H1 (cell line): ENCODE results near the gene OIP5. TPM values are rescaled to one million over a fixed set of nuclear protein-coding genes. Genes with fewer than 3 reads are reported as not detected.
"Not testable (repeated sequence)": the region's sequence is repeated elsewhere in the genome, so short reads cannot be mapped to it uniquely, and the experiment has no call there.

Experiments
- CTCF ChIA-PET: fragments of 300-600 bp; sonication (Branson Sonifier 250); formaldehyde crosslinking; loops from one replicate; lab custom pipeline; 2021; ENCODE audit not compliant: partially characterized antibody; lab: Charles Lee
- POLR2A ChIA-PET: fragments of 300-600 bp; sonication (Branson Sonifier 250); formaldehyde crosslinking; loops from one replicate; lab custom pipeline; 2021; ENCODE audit warnings: inconsistent platforms; ENCODE audit not compliant: partially characterized antibody; lab: Charles Lee
- DNase-seq, 2 experiments: peaks; one replicate each; pipeline versions ENCODE4 v3.0.0 to v3.0.0-alpha.2; 2010 to 2022; ENCODE audit warnings: low spot score in 2 of 2, low read depth in 1 of 2, mixed read lengths in 1 of 2
- FAIRE-seq: peaks from 2 replicates; lab custom pipeline; 2011; peaks lifted over from hg19 to GRCh38; lab: Jason Lieb, UNC
- H2AFZ ChIP-seq: 2 replicates; pipeline ENCODE4 v1.8.1; 2012; ENCODE audit warnings: low read length, inconsistent platforms
- H2AK5ac ChIP-seq: 2 replicates; pipeline ENCODE4 v1.6.1; 2013; ENCODE audit warnings: low read depth, low read length
- H2BK120ac ChIP-seq: replicated peaks from 2 replicates; pipeline ENCODE3; 2013; ENCODE audit warnings: low read depth, low read length, inconsistent platforms
- H2BK12ac ChIP-seq: 2 replicates; pipeline ENCODE4 v1.6.1; 2013; ENCODE audit warnings: low read depth, low read length
- H2BK15ac ChIP-seq: 2 replicates; pipeline ENCODE4 v1.6.1; 2013; ENCODE audit warnings: low read length
- H2BK20ac ChIP-seq: 2 replicates; pipeline ENCODE4 v1.6.1; 2013; ENCODE audit warnings: low read length
- H2BK5ac ChIP-seq: 2 replicates; pipeline ENCODE4 v1.6.1; 2013; ENCODE audit warnings: low read depth, low read length
- H3K14ac ChIP-seq: 2 replicates; pipeline ENCODE4 v1.6.1; 2013; ENCODE audit warnings: inconsistent platforms; ENCODE audit not compliant: insufficient read length
- H3K18ac ChIP-seq: 2 replicates; pipeline ENCODE4 v1.6.1; 2013; ENCODE audit warnings: low read length; ENCODE audit errors: extremely low read depth
- H3K23ac ChIP-seq: 2 replicates; pipeline ENCODE4 v1.6.1; 2013; ENCODE audit warnings: inconsistent platforms; ENCODE audit not compliant: insufficient read length
- H3K23me2 ChIP-seq: 2 replicates; pipeline ENCODE4 v1.6.1; 2013; ENCODE audit warnings: low read depth, low read length
- H3K27ac ChIP-seq: 2 replicates; pipeline ENCODE4 v1.6.1; 2011; ENCODE audit warnings: low read depth, low read length, inconsistent platforms
- H3K27me3 ChIP-seq, 4 experiments: replicated peaks in 1 of 4; 1 replicate in 1 of 4; 2 replicates in 3 of 4; pipeline versions ENCODE4 v1.6.1 to v1.8.1; 2011 to 2013; ENCODE audit warnings: low read length in 3 of 4, mild to moderate bottlenecking in 3 of 4, inconsistent platforms in 2 of 4, mixed read lengths in 2 of 4, moderate library complexity in 1 of 4; ENCODE audit not compliant: control insufficient read depth in 3 of 4, insufficient read depth in 3 of 4; ENCODE audit errors: extremely low read depth in 1 of 4
- H3K36me3 ChIP-seq, 4 experiments: 2 replicates each; pipeline versions ENCODE4 v1.6.1 to v1.8.1; 2011 to 2013; ENCODE audit warnings: mild to moderate bottlenecking in 4 of 4, low read length in 3 of 4, moderate library complexity in 2 of 4, control low read depth in 1 of 4, inconsistent platforms in 1 of 4; ENCODE audit not compliant: insufficient read depth in 4 of 4, control insufficient read depth in 2 of 4
- H3K4ac ChIP-seq: replicated peaks from 2 replicates; pipeline ENCODE3; 2013; ENCODE audit warnings: low read length, low read depth, mixed read lengths, inconsistent platforms; ENCODE audit not compliant: insufficient read length
- H3K4me1 ChIP-seq, 4 experiments: replicated peaks in 1 of 4; 1 replicate in 1 of 4; 2 replicates in 3 of 4; pipeline versions ENCODE4 v1.6.1 to v1.8.1; 2011 to 2013; ENCODE audit warnings: low read length in 3 of 4, inconsistent platforms in 2 of 4, mixed read lengths in 1 of 4; ENCODE audit not compliant: insufficient read depth in 4 of 4, control insufficient read depth in 3 of 4
- H3K4me2 ChIP-seq, 2 experiments: 2 replicates each; pipeline versions ENCODE4 v1.6.1 to v1.8.1; 2011 to 2013; ENCODE audit warnings: low read depth in 2 of 2, low read length in 2 of 2, control low read depth in 1 of 2, inconsistent platforms in 1 of 2, mild to moderate bottlenecking in 1 of 2; ENCODE audit not compliant: insufficient read depth in 1 of 2
- H3K4me3 ChIP-seq, 4 experiments: fragments of 200-600, 300-600 bp in 1 of 4; sonication (generic), shearing (Covaris generic), sonication (Bioruptor Twin) in 1 of 4; 2 replicates each; pipeline versions ENCODE4 v1.5.1 to v1.8.1; 2011 to 2016; ENCODE audit warnings: low read length in 4 of 4, low read depth in 3 of 4, control low read depth in 2 of 4, inconsistent platforms in 2 of 4, mild to moderate bottlenecking in 2 of 4, mixed read lengths in 1 of 4, moderate library complexity in 1 of 4; ENCODE audit not compliant: insufficient read depth in 2 of 4; ENCODE audit errors: extremely low read depth in 1 of 4
- H3K56ac ChIP-seq: replicated peaks from 2 replicates; pipeline ENCODE3; 2013; ENCODE audit warnings: low read depth, mild to moderate bottlenecking, mixed read lengths, low read length, inconsistent platforms; ENCODE audit not compliant: insufficient read length
- H3K79me1 ChIP-seq: 2 replicates; pipeline ENCODE4 v1.6.1; 2013; ENCODE audit warnings: low read depth, low read length, control low read depth
- H3K79me2 ChIP-seq, 2 experiments: 2 replicates each; pipeline versions ENCODE4 v1.6.1 to v1.8.1; 2012 to 2013; ENCODE audit warnings: low read length in 2 of 2, mild to moderate bottlenecking in 2 of 2, inconsistent platforms in 1 of 2; ENCODE audit not compliant: insufficient read depth in 2 of 2, control insufficient read depth in 1 of 2
- H3K9ac ChIP-seq, 4 experiments: replicated peaks in 1 of 4; 1 replicate in 1 of 4; 2 replicates in 3 of 4; pipeline versions ENCODE4 v1.6.1 to v1.8.1; 2011 to 2013; ENCODE audit warnings: low read depth in 3 of 4, low read length in 3 of 4, control low read depth in 2 of 4, mild to moderate bottlenecking in 2 of 4, moderate library complexity in 2 of 4, inconsistent platforms in 1 of 4; ENCODE audit errors: extremely low read depth in 1 of 4
- H3K9me3 ChIP-seq, 2 experiments: 2 replicates each; pipeline versions ENCODE4 v1.6.1 to v1.8.1; 2012 to 2013; ENCODE audit warnings: mild to moderate bottlenecking in 2 of 2, moderate library complexity in 2 of 2, control low read depth in 1 of 2, inconsistent platforms in 1 of 2, low read depth in 1 of 2, low read length in 1 of 2, mixed read lengths in 1 of 2; ENCODE audit not compliant: insufficient read depth in 2 of 2
- H4K20me1 ChIP-seq, 2 experiments: replicated peaks in 1 of 2; 2 replicates each; pipeline versions ENCODE3 to v1.8.1; 2011 to 2013; ENCODE audit warnings: inconsistent platforms in 2 of 2, low read length in 2 of 2, mild to moderate bottlenecking in 1 of 2; ENCODE audit not compliant: insufficient read depth in 2 of 2, control insufficient read depth in 1 of 2
- H4K5ac ChIP-seq: 2 replicates; pipeline ENCODE4 v1.6.1; 2013; ENCODE audit warnings: low read length, low read depth, mixed read lengths, inconsistent platforms; ENCODE audit not compliant: insufficient read length
- H4K8ac ChIP-seq: 2 replicates; pipeline ENCODE4 v1.8.0; 2013; ENCODE audit warnings: mild to moderate bottlenecking, moderate library complexity, low read length, inconsistent platforms; ENCODE audit not compliant: insufficient read depth; ENCODE audit errors: extremely low read depth
- H4K91ac ChIP-seq: replicated peaks from 2 replicates; pipeline ENCODE3; 2013; ENCODE audit warnings: low read length, mixed read lengths, inconsistent platforms; ENCODE audit not compliant: insufficient read length
- WGBS, 2 experiments: shearing (Covaris generic) in 1 of 2; methylation state at CpG; one replicate each; pipeline versions ENCODE4 v1.1.6 to v1.1.7; 2013 to 2015; ENCODE audit warnings: low lambda C conversion rate in 2 of 2, mixed read lengths in 2 of 2, inconsistent platforms in 1 of 2, low coverage in 1 of 2, missing lambda C conversion rate in 1 of 2; ENCODE audit not compliant: insufficient replicate concordance in 2 of 2, insufficient coverage in 1 of 2, insufficient read length in 1 of 2; ENCODE audit errors: extremely low coverage in 1 of 2, missing lambda C conversion rate in 1 of 2; 5-methylcytosine and 5-hydroxymethylcytosine counted together
- polyA plus RNA-seq, 7 experiments: library from polyadenylated mRNA; depleted of rRNA in 3 of 7; stranded (reverse) in 5 of 7; unstranded in 2 of 7; fragments of >200 nt in 5 of 7; fragments of 200-250 nt in 2 of 7; gene quantifications; 1 replicate in 5 of 7; 2 replicates in 1 of 7; 4 replicates in 1 of 7; pipeline versions ENCODE4 v1.2.1 to v1.2.3, GENCODE V29; 2011 to 2013; ENCODE audit warnings: missing spikeins in 2 of 7, mixed read lengths in 2 of 7
- total RNA-seq: library from RNA; stranded (reverse); fragmentation: NEBNext Ultra II Directional; extraction: Animal tissue kit (Norgen Biotek cat#: 25700); gene quantifications from 2 replicates; pipeline ENCODE4 v1.2.1, GENCODE V29; 2021

The OIP5 gene
- total and polyA plus RNA-seq, 2 of the 8 experiments (the other 6 are each of a cell fraction or from before 2014, with no cell fraction given) = 34.8 to 44.5 TPM

DNA sequence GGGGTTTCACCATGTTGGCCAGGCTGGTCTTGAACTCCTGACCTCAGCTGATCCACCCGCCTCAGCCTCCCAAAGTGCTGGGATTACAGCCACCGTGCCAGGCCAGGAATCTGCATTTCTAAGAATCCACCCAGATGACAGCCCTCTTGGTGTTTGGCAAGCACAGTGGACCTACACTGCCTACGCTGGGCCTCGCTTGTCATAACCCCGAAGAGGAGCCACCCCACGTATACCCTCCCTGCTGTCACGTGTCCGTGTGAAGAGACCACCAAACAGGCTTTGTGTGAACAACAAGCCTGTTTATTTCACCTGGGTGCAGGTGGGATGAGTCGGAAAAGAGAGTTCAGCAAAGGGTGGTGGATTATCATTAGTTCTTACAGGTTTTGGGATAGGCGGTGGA lies 50.0 kb downstream of the OIP5 start:
- Histone ChIP-seq H3K36me3 (peaks cover 9 to 40% (median 26%) of the 10 kb centered on the region in 4 experiments), H3K79me2 (peaks cover 11 to 36% of the 10 kb centered on the region in 2 experiments)
- H2AK5ac ChIP-seq, H3K4me1 ChIP-seq, H3K9ac ChIP-seq, FAIRE-seq, H4K20me1 ChIP-seq, H2BK15ac ChIP-seq, H2BK20ac ChIP-seq, H3K79me1 ChIP-seq, H2BK5ac ChIP-seq, H3K9me3 ChIP-seq, H3K27me3 ChIP-seq, H2AFZ ChIP-seq, H4K8ac ChIP-seq, H2BK120ac ChIP-seq, H4K5ac ChIP-seq, H3K4me2 ChIP-seq, H3K23ac ChIP-seq, H3K23me2 ChIP-seq, H3K4me3 ChIP-seq, H2BK12ac ChIP-seq, H4K91ac ChIP-seq, H3K4ac ChIP-seq, DNase-seq, H3K56ac ChIP-seq, H3K27ac ChIP-seq, H3K18ac ChIP-seq, H3K14ac ChIP-seq, CTCF ChIA-PET: not testable (repeated sequence)
- POLR2A ChIA-PET = interaction anchor here (0.6 to 1.7 kb wide), 6 partner anchors 9 to 248 kb away, joined by 3 to 11 read pairs (median 4); partner anchors contain the start of genes NUSAP1 and OIP5
- 89% methylated on average over 10 of the region's 10 CpGs; no CpG with 5 or more reads in 1 of the 2 experiments for WGBS, 2 experiments
